H1 (cell line): ENCODE results near the gene VWA3B. TPM values are rescaled to one million over a fixed set of nuclear protein-coding genes. Genes with fewer than 3 reads are reported as not detected.

Experiments used
- CTBP2 ChIP-seq: IDR thresholded peaks from 2 replicates; pipeline ENCODE4 v1.7.0; 2011; ENCODE audit warnings: borderline replicate concordance, mild to moderate bottlenecking, moderate library complexity, mixed read lengths, low read length; ENCODE audit not compliant: insufficient read depth, insufficient read length
- RFX5 ChIP-seq: IDR thresholded peaks from 2 replicates; pipeline ENCODE4 v1.6.1; 2011; ENCODE audit warnings: low read depth, low read length, improper control_type of control experiment, borderline replicate concordance
- SIN3A ChIP-seq, 2 experiments: IDR thresholded peaks in 1 of 2; conservative IDR thresholded peaks in 1 of 2; 2 replicates each; pipeline ENCODE4 v1.6.1; 2011 to 2012; ENCODE audit warnings: low read length in 2 of 2, improper control_type of control experiment in 1 of 2, low read depth in 1 of 2, mild to moderate bottlenecking in 1 of 2
- SP1 ChIP-seq: IDR thresholded peaks from 2 replicates; pipeline ENCODE4 v1.6.1; 2011; ENCODE audit warnings: low read depth, low read length
- polyA plus RNA-seq, 7 experiments: library from polyadenylated mRNA; depleted of rRNA in 3 of 7; stranded (reverse) in 5 of 7; unstranded in 2 of 7; fragments of >200 nt in 5 of 7; fragments of 200-250 nt in 2 of 7; gene quantifications; 1 replicate in 5 of 7; 2 replicates in 1 of 7; 4 replicates in 1 of 7; pipeline versions ENCODE4 v1.2.1 to v1.2.3, GENCODE V29; 2011 to 2013; ENCODE audit warnings: missing spikeins in 2 of 7, mixed read lengths in 2 of 7
- total RNA-seq: library from RNA; stranded (reverse); fragmentation: NEBNext Ultra II Directional; extraction: Animal tissue kit (Norgen Biotek cat#: 25700); gene quantifications from 2 replicates; pipeline ENCODE4 v1.2.1, GENCODE V29; 2021
- TF ChIP-seq, protein P1 (sequence below): IDR thresholded peaks from 2 replicates; pipeline ENCODE4 v1.6.1; 2012; ENCODE audit warnings: inconsistent platforms

The VWA3B gene
- total and polyA plus RNA-seq, 2 of the 8 experiments (the other 6 are each of a cell fraction or from before 2014, with no cell fraction given), result not detected

DNA sequence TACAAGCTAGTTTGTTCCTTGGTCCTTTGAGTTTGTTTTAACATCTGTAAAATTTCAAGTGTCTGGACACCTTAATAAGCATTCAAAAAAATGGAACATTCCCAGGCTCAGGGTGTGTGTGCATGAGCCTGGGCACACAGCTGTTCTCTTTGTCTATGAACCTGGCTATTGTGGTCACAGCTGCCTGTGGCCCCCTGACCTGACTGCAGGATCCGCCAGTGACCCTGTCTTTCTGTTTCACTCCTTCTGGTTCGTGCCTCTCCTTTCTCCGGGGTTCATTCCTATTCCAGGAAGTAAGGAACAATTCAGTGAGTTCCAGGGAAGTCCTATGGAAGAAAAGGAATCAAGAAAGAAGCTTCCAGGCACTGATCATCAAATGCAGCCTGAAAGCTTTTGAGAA lies 35.6 kb downstream of the VWA3B start (continued):
- TF ChIP-seq CTBP2, result no peak
- no peak for TF ChIP-seq SP1
- TF ChIP-seq RFX5, result no peak
- TF ChIP-seq, protein P1, sequence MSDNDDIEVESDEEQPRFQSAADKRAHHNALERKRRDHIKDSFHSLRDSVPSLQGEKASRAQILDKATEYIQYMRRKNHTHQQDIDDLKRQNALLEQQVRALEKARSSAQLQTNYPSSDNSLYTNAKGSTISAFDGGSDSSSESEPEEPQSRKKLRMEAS, result no peak
- TF ChIP-seq SIN3A (conservative IDR thresholded peaks at IDR 0.05 in 1 of 2, IDR thresholded peaks at IDR 0.05 in 1 of 2; ENCODE audit: low read depth in 1 of 2, low read length in 2 of 2), result no peak
